H54 (cell line): Measurements from ENCODE around the gene ARL6IP6.

ENCODE experiments used
- DNase-seq: peaks from one replicate; pipeline ENCODE4 v3.0.0; 2011; ENCODE audit warnings: low spot score, mixed read lengths; ENCODE audit not compliant: insufficient read length
- FAIRE-seq: peaks from 3 replicates; lab custom pipeline; 2011; peaks lifted over from hg19 to GRCh38; lab: Jason Lieb, UNC
- POLR2A ChIP-seq: IDR thresholded peaks from 2 replicates; pipeline ENCODE4 v1.6.1; 2011; ENCODE audit warnings: low read depth, mild to moderate bottlenecking, low read length

The ARL6IP6 gene

DNA sequence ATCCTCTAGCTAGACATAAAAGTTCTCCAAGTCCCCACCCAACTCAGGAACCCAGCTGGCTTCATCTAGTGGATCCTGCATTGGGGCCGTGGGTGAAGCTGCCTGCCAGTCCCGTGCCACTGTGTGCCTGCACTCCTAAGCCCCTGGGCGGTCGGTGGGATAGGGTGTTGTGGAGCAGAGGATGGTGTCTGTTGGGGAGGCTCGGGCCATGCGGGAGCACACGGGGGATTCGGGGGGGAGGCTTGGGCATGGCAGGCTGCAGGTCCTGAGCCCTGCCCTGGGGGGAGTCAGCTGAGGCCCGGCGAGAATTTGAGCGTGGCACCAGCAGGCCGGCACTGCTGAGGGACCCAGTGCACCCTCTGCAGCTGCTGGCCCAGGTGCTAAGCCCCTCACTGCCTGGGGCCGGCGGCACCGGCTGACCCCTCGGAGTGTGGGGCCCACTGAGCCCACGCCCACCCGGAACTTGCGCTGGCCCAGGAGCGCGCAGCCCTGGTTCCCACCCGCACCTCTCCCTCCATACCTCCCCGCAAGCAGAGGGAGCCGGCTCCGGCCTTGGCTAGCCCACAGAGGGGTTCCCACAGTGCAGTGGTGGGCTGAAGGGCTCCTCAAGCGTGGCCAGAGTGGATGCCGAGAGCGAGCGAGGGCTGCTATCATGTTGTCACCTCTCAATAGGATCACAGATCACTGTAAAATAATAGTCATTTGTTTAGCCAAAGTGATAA lies 86.4 kb downstream of the ARL6IP6 start:
- no peak for TF ChIP-seq POLR2A
- DNase-seq (no peak), FAIRE-seq (no peak)

- no peak for TF ChIP-seq POLR2A
- FAIRE-seq: no peak
- DNase-seq: no peak
These were observed 93.5 kb downstream of the ARL6IP6 start for GRCh38 chr2:152811916-152812315.
